PFSK-1 (cell line): Measurements from ENCODE around the gene BNC2. TPM values are rescaled to one million over a fixed set of nuclear protein-coding genes. Genes with fewer than 3 reads are reported as not detected.

Source experiments
- FOXP2 ChIP-seq: optimal IDR thresholded peaks from 2 replicates; pipeline ENCODE3; 2011; ENCODE audit warnings: borderline replicate concordance, control low read depth, inconsistent platforms; ENCODE audit not compliant: insufficient read depth; ENCODE audit errors: extremely low read length, extremely low read depth
- POLR2AphosphoS5 ChIP-seq: IDR thresholded peaks from 2 replicates; pipeline ENCODE4 v1.6.1; 2012; ENCODE audit warnings: low read depth, mild to moderate bottlenecking, control low read depth, low read length, moderate library complexity
- SIN3A ChIP-seq: IDR thresholded peaks from 2 replicates; pipeline ENCODE4 v1.6.1; 2012; ENCODE audit warnings: mild to moderate bottlenecking, low read length, moderate library complexity, borderline replicate concordance; ENCODE audit not compliant: insufficient read depth
- TAF1 ChIP-seq: IDR thresholded peaks from 2 replicates; pipeline ENCODE4 v1.6.1; 2012; ENCODE audit warnings: low read length, control low read depth, borderline replicate concordance; ENCODE audit not compliant: insufficient read depth
- polyA plus RNA-seq: library from polyadenylated mRNA; unstranded; fragments of >200 nt; gene quantifications from one replicate; pipeline ENCODE4 v1.2.1, GENCODE V29; 2012; ENCODE audit warnings: low read depth, missing spikeins; ENCODE audit not compliant: insufficient read length
- TF ChIP-seq, protein P1 (sequence below), 2 experiments: IDR thresholded peaks; 2 replicates each; pipeline versions ENCODE4 v1.6.1 to v1.8.0; 2011 to 2012; ENCODE audit warnings: low read depth in 2 of 2, low read length in 2 of 2, control low read depth in 1 of 2, inconsistent platforms in 1 of 2, mild to moderate bottlenecking in 1 of 2, moderate library complexity in 1 of 2; ENCODE audit not compliant: insufficient read depth in 1 of 2

The BNC2 gene, protein sequence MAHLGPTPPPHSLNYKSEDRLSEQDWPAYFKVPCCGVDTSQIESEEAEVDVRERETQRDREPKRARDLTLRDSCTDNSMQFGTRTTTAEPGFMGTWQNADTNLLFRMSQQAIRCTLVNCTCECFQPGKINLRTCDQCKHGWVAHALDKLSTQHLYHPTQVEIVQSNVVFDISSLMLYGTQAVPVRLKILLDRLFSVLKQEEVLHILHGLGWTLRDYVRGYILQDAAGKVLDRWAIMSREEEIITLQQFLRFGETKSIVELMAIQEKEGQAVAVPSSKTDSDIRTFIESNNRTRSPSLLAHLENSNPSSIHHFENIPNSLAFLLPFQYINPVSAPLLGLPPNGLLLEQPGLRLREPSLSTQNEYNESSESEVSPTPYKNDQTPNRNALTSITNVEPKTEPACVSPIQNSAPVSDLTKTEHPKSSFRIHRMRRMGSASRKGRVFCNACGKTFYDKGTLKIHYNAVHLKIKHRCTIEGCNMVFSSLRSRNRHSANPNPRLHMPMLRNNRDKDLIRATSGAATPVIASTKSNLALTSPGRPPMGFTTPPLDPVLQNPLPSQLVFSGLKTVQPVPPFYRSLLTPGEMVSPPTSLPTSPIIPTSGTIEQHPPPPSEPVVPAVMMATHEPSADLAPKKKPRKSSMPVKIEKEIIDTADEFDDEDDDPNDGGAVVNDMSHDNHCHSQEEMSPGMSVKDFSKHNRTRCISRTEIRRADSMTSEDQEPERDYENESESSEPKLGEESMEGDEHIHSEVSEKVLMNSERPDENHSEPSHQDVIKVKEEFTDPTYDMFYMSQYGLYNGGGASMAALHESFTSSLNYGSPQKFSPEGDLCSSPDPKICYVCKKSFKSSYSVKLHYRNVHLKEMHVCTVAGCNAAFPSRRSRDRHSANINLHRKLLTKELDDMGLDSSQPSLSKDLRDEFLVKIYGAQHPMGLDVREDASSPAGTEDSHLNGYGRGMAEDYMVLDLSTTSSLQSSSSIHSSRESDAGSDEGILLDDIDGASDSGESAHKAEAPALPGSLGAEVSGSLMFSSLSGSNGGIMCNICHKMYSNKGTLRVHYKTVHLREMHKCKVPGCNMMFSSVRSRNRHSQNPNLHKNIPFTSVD
- polyA plus RNA-seq, result 9.2 TPM

DNA sequence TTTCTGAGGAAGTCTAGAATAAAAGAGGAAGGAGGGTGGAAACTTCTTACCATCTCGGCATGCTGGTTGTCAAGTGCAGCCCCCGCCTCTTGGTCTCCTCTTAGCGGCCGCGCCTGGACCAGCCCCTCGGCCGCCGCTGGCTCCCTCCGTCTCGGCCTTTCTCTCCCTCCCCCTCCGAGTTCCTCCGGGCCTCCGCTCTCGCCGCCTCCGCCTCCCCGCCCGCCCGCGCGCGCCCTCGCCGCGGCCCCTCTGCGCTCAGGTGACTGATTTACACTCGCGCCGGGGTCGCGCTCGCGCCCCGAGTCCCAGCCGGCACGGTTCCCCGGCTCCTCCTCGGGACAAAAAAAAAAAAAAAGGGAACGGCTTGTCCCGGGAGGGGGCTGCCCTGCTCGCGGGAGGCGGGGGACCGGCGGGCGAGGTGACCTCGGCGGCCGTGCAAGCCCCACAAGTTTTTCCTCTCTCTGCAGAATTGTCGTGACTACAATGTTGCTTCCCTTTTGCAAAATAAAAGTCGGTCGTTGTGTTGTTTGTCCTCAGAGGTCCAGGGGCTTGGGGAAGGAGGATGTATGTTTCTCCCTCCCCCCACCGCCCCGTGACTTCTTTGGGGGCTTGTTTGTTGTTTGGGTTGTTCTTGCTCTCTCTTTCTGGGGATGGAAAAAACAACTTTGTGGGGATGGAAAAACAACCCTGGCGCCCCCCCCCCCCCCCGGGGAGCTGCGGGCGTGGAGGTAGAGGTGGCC is at the start of gene BNC2:
BNC2 (minus strand) TSS at position 75 of the 740 bp plus-strand sequence; CDS start at position 53, 22 bp downstream.
- no peak for TF ChIP-seq POLR2AphosphoS5
- no peak for TF ChIP-seq SIN3A
- TF ChIP-seq, protein P1, sequence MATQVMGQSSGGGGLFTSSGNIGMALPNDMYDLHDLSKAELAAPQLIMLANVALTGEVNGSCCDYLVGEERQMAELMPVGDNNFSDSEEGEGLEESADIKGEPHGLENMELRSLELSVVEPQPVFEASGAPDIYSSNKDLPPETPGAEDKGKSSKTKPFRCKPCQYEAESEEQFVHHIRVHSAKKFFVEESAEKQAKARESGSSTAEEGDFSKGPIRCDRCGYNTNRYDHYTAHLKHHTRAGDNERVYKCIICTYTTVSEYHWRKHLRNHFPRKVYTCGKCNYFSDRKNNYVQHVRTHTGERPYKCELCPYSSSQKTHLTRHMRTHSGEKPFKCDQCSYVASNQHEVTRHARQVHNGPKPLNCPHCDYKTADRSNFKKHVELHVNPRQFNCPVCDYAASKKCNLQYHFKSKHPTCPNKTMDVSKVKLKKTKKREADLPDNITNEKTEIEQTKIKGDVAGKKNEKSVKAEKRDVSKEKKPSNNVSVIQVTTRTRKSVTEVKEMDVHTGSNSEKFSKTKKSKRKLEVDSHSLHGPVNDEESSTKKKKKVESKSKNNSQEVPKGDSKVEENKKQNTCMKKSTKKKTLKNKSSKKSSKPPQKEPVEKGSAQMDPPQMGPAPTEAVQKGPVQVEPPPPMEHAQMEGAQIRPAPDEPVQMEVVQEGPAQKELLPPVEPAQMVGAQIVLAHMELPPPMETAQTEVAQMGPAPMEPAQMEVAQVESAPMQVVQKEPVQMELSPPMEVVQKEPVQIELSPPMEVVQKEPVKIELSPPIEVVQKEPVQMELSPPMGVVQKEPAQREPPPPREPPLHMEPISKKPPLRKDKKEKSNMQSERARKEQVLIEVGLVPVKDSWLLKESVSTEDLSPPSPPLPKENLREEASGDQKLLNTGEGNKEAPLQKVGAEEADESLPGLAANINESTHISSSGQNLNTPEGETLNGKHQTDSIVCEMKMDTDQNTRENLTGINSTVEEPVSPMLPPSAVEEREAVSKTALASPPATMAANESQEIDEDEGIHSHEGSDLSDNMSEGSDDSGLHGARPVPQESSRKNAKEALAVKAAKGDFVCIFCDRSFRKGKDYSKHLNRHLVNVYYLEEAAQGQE (IDR thresholded peaks at IDR 0.05; ENCODE audit: insufficient read depth in 1 of 2, low read depth in 2 of 2, low read length in 2 of 2), result no peak
- no peak for TF ChIP-seq TAF1

DNA sequence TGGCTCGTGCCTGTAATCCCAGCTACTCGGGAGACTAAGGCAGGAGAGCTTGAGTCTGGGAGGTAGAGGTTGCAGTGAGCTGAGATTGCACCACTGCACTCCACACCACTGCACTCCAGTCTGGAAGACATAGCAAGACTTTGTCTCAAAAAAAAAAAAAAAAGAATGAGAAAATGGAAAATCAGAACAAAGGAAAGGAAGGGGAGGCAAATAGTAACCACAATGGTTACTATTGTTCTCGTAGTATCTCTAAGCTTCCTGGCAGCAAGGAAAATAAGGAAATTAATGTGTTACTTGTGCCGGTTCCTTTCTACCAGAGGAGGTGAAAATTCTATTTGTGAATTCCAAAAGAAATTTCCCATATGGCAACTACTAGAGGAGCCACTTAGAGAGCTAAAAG is 48.5 kb upstream of the BNC2 start:
- TF ChIP-seq FOXP2 (no peak), SIN3A (no peak), POLR2AphosphoS5 (no peak), TAF1 (no peak)
- TF ChIP-seq, protein P1 (IDR thresholded peaks at IDR 0.05; ENCODE audit: insufficient read depth in 1 of 2, low read depth in 2 of 2, low read length in 2 of 2), result no peak

DNA sequence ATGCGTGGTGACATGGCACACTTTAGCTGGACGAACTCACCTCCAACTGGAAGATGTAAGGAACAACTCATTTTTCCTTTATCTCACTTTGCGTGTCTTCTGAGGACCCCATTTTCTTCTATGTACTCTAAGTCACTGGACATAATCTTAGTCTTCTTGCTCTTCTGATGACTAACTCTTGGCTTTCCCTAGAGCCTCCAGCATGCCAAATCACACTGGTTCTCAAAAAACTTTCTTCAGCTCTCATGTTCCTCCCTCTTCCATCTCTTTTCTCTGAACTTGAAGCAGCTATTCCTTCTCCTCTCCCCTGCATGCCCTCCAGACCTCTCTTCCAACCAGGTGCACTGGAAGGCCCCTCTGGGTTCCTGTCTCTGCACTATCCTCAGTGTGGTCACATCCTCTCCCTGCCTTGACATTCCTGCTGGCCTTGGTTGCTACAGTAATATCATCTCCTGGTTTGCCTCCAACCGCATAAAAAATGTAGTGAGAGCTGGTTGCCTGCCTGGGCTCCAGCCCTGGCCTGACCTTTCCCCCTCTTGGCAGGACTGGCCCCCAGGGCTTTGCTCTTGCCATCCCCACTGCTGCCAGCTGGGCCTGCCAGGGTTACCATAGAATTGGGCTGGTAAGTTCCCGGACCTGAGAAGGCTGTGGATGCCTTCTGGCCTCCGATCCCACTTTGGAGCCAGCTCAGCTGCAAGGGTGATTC is 44.8 kb upstream of the BNC2 start:
- TF ChIP-seq, protein P1 (IDR thresholded peaks at IDR 0.05; ENCODE audit: insufficient read depth in 1 of 2, low read depth in 2 of 2, low read length in 2 of 2), result no peak
- no peak for TF ChIP-seq FOXP2
- no peak for TF ChIP-seq SIN3A
- no peak for TF ChIP-seq POLR2AphosphoS5
- TF ChIP-seq TAF1, result no peak

DNA sequence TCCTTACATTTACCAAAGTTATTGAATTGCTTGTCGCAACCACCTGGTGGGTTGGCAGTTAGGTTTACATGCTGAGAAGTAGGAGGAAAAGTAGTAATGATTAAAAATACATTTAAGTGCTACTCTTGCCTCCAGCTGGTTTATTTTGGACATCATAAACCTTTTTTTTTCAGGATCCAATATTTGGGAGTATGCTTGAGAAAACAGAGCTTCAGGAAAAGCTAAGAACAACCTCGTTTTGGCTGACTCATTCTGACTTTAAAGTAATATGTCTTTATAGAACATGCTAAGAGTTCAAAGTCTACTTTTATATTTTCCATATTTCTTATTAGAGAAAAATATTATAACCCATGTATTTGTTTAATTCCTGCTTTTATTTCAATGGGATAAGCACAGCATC is 41.7 kb upstream of the BNC2 start:
- no peak for TF ChIP-seq FOXP2
- TF ChIP-seq, protein P1 (IDR thresholded peaks at IDR 0.05; ENCODE audit: insufficient read depth in 1 of 2, low read depth in 2 of 2, low read length in 2 of 2), result no peak
- TF ChIP-seq SIN3A, result no peak
- TF ChIP-seq POLR2AphosphoS5, result no peak
- no peak for TF ChIP-seq TAF1
